ENCODE measurements around the gene MAGEB6B. TPM values are rescaled to one million over a fixed set of nuclear protein-coding genes. Genes with fewer than 3 reads are reported as not detected.

MAGEB6B gene
- total and polyA plus RNA-seq, 2 experiments from 2014 or later, result not detected

DNA sequence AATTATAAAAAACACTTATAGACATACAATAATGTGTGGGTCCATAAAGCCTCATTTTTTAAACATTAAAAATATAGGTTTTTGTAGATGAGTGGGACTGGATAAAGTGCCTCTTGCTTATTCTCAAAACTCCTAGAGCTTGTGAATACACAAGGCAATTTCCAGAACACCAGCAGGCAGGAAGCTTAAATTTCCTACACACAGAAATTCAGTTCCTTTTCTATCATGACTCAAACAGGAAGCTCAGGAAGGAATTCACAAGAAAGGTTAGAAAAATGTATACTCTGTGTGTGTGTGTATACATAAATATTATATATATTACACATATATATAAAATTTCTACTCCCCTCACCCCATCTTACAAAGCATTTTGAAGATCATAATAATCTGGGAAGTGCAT is 43.2 kb downstream of the MAGEB6B start:
- H3K79me2 ChIP-seq (replicated peaks; ENCODE audit: insufficient read depth), result no peaks in the 10 kb centered on the region
- H3K4me1 ChIP-seq (ENCODE audit: insufficient read depth), result no peaks in the 10 kb centered on the region
- Mint-ChIP-seq H3K27me3 (ENCODE audit: insufficient read depth, low read depth, poor library complexity) (no peaks in the 10 kb centered on the region), H3K27ac (no peak overlapping the region), H3K4me3 (no peak overlapping the region), H3K36me3 (ENCODE audit: low read depth) (0 out of 3 replicates have a peak, but pooled peaks cover 2% of the 10 kb centered on the region), H3K9me3 (peaks cover 7% of the 10 kb centered on the region), H3K4me1 (no peaks in the 10 kb centered on the region)
- H3K4me2 ChIP-seq, result no peak overlapping the region
- no peaks in the 10 kb centered on the region for H3F3A ChIP-seq (replicated peaks; ENCODE audit: low read depth)
- no peak overlapping the region for H2AFZ ChIP-seq
- H4K20me1 ChIP-seq (replicated peaks; ENCODE audit: insufficient read depth), result no peaks in the 10 kb centered on the region
- ATAC-seq (no peak), DNase-seq (ENCODE audit: low spot score) (no peak)
- H3K4me3 ChIP-seq, result no peak overlapping the region
- TF ChIP-seq, protein P1, sequence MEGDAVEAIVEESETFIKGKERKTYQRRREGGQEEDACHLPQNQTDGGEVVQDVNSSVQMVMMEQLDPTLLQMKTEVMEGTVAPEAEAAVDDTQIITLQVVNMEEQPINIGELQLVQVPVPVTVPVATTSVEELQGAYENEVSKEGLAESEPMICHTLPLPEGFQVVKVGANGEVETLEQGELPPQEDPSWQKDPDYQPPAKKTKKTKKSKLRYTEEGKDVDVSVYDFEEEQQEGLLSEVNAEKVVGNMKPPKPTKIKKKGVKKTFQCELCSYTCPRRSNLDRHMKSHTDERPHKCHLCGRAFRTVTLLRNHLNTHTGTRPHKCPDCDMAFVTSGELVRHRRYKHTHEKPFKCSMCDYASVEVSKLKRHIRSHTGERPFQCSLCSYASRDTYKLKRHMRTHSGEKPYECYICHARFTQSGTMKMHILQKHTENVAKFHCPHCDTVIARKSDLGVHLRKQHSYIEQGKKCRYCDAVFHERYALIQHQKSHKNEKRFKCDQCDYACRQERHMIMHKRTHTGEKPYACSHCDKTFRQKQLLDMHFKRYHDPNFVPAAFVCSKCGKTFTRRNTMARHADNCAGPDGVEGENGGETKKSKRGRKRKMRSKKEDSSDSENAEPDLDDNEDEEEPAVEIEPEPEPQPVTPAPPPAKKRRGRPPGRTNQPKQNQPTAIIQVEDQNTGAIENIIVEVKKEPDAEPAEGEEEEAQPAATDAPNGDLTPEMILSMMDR (conservative IDR thresholded peaks at IDR 0.05; ENCODE audit: low read depth in 2 of 2), result no peak
- no peak for TF ChIP-seq CREB1 (CRISPR knock-in tag; IDR thresholded peaks at IDR 0.05; ENCODE audit: low read depth)
- no peak for TF ChIP-seq ZNF331 (CRISPR knock-in tag; IDR thresholded peaks at IDR 0.05; ENCODE audit: low read depth)
- no peak for TF ChIP-seq STAT1 (IDR thresholded peaks at IDR 0.05; ENCODE audit: unreplicated experiment)
- TF ChIP-seq POLR2AphosphoS5 (IDR thresholded peaks at IDR 0.05; ENCODE audit: low read depth), result no peak
- TF ChIP-seq, protein P2, sequence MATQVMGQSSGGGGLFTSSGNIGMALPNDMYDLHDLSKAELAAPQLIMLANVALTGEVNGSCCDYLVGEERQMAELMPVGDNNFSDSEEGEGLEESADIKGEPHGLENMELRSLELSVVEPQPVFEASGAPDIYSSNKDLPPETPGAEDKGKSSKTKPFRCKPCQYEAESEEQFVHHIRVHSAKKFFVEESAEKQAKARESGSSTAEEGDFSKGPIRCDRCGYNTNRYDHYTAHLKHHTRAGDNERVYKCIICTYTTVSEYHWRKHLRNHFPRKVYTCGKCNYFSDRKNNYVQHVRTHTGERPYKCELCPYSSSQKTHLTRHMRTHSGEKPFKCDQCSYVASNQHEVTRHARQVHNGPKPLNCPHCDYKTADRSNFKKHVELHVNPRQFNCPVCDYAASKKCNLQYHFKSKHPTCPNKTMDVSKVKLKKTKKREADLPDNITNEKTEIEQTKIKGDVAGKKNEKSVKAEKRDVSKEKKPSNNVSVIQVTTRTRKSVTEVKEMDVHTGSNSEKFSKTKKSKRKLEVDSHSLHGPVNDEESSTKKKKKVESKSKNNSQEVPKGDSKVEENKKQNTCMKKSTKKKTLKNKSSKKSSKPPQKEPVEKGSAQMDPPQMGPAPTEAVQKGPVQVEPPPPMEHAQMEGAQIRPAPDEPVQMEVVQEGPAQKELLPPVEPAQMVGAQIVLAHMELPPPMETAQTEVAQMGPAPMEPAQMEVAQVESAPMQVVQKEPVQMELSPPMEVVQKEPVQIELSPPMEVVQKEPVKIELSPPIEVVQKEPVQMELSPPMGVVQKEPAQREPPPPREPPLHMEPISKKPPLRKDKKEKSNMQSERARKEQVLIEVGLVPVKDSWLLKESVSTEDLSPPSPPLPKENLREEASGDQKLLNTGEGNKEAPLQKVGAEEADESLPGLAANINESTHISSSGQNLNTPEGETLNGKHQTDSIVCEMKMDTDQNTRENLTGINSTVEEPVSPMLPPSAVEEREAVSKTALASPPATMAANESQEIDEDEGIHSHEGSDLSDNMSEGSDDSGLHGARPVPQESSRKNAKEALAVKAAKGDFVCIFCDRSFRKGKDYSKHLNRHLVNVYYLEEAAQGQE (IDR thresholded peaks at IDR 0.05; ENCODE audit: unreplicated experiment), result no peak
- TF ChIP-seq, protein P3, sequence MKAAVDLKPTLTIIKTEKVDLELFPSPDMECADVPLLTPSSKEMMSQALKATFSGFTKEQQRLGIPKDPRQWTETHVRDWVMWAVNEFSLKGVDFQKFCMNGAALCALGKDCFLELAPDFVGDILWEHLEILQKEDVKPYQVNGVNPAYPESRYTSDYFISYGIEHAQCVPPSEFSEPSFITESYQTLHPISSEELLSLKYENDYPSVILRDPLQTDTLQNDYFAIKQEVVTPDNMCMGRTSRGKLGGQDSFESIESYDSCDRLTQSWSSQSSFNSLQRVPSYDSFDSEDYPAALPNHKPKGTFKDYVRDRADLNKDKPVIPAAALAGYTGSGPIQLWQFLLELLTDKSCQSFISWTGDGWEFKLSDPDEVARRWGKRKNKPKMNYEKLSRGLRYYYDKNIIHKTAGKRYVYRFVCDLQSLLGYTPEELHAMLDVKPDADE (IDR thresholded peaks at IDR 0.05), result no peak
- no peak for TF ChIP-seq NANOG (IDR thresholded peaks at IDR 0.05; ENCODE audit: borderline replicate concordance)
- TF ChIP-seq ZNF114 (CRISPR knock-in tag; IDR thresholded peaks at IDR 0.05), result no peak
- TF ChIP-seq, protein P4, sequence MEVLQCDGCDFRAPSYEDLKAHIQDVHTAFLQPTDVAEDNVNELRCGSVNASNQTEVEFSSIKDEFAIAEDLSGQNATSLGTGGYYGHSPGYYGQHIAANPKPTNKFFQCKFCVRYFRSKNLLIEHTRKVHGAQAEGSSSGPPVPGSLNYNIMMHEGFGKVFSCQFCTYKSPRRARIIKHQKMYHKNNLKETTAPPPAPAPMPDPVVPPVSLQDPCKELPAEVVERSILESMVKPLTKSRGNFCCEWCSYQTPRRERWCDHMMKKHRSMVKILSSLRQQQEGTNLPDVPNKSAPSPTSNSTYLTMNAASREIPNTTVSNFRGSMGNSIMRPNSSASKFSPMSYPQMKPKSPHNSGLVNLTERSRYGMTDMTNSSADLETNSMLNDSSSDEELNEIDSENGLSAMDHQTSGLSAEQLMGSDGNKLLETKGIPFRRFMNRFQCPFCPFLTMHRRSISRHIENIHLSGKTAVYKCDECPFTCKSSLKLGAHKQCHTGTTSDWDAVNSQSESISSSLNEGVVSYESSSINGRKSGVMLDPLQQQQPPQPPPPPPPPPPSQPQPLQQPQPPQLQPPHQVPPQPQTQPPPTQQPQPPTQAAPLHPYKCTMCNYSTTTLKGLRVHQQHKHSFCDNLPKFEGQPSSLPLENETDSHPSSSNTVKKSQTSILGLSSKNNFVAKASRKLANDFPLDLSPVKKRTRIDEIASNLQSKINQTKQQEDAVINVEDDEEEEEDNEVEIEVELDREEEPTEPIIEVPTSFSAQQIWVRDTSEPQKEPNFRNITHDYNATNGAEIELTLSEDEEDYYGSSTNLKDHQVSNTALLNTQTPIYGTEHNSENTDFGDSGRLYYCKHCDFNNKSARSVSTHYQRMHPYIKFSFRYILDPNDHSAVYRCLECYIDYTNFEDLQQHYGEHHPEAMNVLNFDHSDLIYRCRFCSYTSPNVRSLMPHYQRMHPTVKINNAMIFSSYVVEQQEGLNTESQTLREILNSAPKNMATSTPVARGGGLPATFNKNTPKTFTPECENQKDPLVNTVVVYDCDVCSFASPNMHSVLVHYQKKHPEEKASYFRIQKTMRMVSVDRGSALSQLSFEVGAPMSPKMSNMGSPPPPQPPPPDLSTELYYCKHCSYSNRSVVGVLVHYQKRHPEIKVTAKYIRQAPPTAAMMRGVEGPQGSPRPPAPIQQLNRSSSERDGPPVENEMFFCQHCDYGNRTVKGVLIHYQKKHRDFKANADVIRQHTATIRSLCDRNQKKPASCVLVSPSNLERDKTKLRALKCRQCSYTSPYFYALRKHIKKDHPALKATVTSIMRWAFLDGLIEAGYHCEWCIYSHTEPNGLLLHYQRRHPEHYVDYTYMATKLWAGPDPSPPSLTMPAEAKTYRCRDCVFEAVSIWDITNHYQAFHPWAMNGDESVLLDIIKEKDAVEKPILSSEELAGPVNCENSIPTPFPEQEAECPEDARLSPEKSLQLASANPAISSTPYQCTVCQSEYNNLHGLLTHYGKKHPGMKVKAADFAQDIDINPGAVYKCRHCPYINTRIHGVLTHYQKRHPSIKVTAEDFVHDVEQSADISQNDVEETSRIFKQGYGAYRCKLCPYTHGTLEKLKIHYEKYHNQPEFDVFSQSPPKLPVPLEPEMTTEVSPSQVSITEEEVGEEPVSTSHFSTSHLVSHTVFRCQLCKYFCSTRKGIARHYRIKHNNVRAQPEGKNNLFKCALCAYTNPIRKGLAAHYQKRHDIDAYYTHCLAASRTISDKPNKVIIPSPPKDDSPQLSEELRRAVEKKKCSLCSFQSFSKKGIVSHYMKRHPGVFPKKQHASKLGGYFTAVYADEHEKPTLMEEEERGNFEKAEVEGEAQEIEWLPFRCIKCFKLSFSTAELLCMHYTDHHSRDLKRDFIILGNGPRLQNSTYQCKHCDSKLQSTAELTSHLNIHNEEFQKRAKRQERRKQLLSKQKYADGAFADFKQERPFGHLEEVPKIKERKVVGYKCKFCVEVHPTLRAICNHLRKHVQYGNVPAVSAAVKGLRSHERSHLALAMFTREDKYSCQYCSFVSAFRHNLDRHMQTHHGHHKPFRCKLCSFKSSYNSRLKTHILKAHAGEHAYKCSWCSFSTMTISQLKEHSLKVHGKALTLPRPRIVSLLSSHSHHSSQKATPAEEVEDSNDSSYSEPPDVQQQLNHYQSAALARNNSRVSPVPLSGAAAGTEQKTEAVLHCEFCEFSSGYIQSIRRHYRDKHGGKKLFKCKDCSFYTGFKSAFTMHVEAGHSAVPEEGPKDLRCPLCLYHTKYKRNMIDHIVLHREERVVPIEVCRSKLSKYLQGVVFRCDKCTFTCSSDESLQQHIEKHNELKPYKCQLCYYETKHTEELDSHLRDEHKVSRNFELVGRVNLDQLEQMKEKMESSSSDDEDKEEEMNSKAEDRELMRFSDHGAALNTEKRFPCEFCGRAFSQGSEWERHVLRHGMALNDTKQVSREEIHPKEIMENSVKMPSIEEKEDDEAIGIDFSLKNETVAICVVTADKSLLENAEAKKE (CRISPR knock-in tag; IDR thresholded peaks at IDR 0.05), result no peak
- TF ChIP-seq JUNB (IDR thresholded peaks at IDR 0.05; ENCODE audit: unreplicated experiment), result no peak
- TF ChIP-seq EZH2 (IDR thresholded peaks at IDR 0.05; ENCODE audit: low read depth, unreplicated experiment), result no peak
- no peak for TF ChIP-seq EZH2phosphoT487 (IDR thresholded peaks at IDR 0.05; ENCODE audit: unreplicated experiment)
- H3K36me3 ChIP-seq (ENCODE audit: insufficient read depth), result no peaks in the 10 kb centered on the region
- no peak overlapping the region for H3K27ac ChIP-seq (ENCODE audit: low read depth)
- H3K9me2 ChIP-seq (ENCODE audit: insufficient read depth), result no peaks in the 10 kb centered on the region
- no peaks in the 10 kb centered on the region for H3K27me3 ChIP-seq (ENCODE audit: insufficient read depth)

Data from GM23338 (cell line).